Measurements from ENCODE around the gene COL18A1.

COL18A1 gene

DNA sequence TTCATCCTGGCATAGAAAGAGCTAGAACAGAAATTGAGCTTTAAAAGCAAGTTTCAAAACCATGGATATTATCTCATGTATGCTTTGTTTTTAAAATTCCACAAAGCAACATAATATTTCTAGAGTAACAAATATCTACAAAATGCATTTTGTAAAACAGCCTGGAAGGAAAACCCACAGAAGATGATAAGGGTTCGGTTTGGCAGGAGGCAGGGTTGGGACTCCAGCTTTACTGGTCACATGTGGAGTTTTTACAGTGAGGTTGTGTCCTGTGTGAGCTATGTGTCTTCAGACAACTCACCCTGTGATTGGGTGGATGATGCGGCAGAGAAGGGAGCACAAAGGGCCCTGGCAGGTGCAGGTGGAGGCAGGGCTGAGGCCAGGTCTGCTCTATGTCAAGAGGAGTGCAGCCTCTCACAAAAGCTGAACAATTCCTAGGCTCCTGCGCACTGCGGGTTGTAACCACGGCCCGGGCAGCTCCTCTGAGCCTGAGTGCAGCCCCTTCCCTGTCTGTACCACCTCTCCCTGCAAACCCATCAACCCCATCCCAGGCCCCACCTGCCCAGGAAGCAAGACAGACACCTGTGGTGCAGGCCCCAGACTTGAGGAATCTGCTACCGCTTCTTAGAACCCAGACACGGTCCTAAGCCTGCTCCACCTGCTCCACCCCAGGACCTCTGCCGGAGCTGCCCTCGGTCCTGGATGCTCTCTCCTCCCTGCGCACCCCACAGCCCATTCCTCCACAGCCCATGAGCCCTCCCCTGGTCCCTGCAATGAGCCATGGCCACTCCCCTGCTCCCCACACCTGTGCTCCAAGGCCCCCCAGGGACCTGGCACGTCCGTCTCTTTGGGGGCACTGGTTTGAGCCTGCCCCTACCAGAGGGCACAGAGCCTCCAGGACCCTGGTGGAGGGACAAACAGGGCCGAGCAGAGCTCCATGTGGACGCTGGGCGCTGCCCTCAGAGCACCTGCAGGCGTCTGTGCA is 2.8 kb upstream of the COL18A1 start:
- no peak for DNase-seq (ENCODE audit: low read depth)

DNA sequence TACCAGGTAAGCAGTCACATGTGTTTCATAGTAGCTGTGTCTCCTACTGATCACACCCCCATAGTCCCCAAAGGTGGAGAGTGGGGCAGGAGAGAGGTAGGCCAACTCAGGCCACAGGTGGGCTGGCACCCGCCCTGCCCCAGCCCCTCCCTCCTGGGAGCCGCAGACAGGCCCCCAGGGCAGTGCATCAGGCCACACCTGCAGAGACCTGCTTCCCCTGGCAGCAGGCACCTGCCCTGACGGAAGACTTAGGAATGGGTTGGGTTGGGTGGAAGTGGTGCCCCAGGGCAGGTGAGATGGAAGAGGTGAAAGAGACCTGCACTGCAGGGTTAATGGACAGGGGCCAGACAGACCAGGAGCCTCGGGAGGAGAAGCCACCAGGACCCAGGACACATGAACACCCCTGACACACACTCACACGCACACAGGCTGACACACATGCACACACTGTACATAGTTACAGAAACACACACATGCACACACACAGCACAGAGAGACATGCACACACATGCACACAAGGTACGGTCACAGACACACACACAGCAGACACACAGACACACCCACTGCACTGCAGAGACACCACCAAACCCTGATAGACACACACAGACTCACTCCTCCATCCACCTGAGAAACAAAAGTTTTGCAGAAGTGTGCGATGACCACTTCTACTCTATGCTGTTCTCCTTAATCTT is 1.7 kb upstream of the COL18A1 start:
- DNase-seq (ENCODE audit: low read depth) = no peak

DNA sequence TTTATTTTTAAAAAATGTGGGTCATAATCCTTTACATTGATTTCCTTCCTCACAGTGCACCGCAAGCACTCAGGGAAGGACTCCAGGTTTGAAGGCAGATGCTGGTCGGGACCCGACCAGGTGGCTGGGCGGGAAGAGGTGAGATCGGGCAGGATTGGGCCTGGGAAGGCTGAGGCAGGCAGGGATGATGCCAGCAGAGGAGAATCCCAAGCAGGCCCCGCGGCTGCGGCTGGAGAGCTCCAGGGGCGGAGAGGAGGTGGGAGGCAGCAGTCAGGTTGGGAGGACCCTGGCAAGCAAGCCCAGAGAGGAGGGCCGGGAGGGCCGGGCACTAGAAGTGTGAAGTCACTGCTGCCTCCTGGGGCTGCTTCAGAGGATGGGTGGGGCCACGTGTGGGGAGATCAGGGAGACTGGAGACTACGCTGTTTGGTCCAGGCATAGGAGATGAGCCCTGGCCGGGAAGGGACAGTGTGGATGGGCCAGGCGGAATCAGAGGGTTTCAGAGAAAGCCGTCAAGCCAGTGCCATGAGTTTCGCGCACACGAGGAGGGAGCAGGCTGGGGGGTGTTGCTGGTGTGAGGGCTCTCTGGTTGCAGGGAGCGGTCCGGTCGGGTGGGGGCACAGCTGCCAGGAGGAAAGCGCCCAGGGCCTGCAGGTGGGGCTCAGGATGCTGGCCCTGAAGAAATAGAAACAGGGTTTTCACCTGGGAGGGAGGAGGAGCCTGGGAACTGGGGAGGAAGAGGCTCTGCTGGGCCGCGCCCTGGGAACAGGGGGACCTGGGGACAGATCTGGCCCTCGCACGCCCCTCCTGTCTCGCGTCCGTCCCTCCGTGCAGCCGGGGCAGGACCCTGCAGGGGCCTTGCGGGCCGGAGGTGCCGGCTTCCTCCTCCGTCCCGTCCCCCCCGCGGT is 888 bp upstream of the COL18A1 start:
- DNase-seq (ENCODE audit: low read depth) = no peak

DNA sequence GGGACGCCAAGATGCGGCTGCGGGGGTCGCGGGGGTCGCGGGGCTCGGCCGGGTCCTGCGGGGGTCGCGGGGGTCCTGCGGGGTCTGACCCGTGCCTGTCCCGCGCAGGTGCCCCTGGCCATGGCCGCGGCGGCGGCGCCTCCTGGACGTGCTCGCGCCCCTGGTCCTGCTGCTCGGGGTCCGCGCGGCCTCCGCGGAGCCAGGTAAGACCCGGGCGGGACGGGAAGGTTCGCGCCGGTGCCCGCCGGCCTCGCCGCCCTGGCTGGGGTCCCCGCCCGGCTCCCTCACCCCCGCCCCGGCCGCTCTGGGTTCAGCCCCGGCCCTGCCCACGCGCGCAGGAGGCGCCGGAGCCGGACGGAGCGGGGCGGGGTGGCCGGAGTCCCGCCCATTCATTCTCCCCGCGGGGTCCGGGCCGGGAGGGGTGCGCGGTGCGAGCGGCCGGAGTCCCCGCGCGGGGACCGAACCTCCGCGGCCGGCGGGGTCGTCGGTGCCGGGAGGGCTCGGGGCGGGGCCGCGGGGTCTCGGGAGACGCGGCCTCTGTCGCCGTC is 380 bp downstream of the COL18A1 start:
- DNase-seq (ENCODE audit: low read depth) = no peak

DNA sequence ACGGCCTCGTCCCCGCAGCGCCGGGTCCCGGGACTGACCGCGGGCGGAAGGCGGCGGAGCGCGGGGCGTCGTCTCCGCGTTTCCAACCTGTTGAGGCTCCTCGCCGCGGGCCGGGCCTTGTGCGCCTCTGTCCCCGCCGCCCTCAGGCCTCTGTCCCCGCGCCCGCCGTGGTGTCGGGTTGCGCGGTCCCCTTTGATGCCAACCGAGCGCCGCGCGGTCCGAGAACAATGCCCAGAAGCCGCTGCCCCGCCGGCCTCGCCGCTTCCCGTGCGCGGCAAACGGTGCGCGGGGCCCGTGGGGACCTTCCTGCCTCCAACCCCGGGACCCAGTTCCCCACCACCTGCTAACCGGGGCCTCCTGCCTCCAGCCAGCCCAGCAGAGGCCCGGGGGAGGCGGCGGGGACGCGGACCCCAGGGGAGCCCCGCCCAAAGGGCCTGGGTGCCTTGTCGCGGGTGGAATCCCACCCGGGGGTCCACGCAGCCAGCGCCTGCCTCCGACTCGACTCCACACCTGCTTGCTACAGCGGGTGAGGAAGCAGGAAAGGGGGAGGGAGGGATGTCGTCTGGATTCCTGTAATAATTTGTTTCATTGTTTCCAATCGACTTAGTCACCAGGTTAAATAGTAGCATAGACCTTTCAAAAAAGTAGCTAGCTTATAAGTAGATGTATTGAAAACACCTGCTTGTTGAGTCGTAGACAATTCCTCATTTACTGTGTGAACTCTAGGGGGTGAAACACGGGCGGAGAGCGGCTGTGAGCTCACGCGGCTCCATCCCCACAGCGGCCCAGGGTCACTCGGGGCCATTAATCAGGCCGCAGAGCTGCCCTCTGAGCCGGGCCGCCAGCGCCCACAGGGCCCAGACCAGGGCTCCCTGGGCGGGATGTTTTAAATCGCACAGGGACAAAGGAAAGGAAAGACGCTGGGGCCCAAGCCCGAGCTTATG is 1.1 kb downstream of the COL18A1 start:
- no peak for DNase-seq (ENCODE audit: low read depth)

DNA sequence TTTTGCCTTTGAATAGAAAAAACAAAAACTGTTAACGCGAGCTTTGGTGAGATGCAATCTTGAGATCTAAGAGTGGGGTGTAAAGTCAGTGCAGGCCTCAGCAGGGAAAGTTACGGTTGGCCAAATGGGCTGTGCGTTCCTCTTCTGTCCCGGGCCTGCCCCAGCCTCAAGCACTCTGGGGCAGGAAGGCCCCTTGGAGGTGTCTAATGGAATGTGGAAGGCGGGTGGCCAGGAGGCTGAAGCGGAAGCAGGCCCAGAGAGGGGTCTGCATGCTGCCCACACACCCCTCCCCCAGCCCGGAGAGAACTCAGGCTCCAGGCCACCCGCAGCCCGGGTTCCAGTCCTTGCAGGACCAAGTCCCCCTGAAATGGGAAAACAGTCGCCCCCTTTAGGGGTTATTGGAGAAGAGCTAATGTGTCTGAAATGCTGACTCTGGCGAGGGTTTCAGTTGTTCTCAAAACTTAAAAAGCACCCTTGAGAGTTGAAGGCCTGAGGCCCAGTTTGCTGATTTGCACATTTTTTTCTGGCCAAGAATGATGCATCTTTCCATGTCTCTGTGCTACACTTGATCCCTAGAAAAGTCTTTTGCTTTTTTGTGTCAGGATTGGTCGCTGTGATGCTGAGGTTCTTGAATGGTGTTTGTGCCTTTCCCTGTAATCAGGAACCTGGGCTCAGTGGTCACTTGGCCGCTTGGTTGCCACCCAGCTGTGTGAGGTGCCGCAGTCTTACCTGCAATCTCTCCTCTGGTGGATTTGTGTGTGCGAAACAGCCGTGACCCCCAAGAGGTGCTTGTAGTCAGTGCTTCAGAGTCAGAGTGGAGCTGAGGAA is 2.0 kb downstream of the COL18A1 start:
- DNase-seq (ENCODE audit: low read depth) = no peak

DNA sequence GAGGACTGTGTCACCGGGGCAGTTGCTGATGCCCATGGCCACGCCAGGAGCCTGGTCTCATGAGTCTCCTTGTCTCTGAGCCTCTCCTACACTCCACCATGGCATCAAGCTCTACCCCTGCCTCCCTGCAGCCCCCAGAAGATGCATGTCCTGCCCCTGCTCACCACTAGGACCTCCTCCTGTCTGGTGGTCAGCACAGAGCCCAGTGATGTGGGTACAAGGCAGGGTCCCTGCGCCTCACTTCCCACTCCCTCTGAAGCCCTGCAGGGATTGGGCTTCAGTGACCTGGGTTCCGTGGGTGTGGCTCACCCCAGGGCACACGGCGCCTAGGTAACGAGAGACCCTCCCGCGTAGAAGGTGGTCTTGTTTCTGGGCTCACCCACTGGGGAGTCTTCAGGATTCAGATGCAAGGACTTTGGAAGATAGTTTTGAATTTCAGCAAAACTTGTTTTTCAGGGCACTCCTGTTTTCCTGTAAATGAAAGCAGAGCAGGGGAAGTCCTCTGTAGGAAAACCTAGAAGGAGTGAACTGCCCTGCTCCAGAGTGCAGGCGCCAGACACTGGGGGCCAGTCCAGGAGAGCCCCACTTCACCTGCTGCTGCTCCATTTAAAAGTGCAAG is 2.8 kb downstream of the COL18A1 start:
- DNase-seq (ENCODE audit: low read depth) = no peak

DNA sequence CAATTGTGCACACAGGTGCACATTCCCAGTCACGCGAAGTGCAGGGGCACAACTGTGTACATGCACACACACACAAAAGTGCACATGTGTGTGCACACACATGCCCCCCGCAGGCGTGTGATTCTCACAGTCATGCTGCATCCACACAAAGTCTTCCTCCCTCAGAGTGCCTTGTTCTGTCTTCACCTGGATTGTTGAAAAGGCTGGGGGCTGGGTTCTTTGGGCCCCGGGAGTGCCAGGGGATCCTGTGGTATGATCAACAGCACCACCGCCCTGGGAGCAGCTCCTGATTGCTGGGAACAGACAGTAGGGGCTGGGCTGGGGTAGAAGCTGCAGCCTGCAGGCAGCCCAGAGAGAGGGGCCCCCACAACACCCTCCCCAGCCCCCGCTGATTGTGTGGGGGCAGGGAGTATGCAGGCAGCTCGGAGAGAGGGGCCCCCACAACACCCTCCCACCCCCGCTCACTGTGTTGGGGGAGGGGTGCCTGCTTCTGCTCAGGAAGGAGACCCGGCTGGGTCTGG is 3.4 kb downstream of the COL18A1 start:
- no peak for DNase-seq (ENCODE audit: low read depth)

DNA sequence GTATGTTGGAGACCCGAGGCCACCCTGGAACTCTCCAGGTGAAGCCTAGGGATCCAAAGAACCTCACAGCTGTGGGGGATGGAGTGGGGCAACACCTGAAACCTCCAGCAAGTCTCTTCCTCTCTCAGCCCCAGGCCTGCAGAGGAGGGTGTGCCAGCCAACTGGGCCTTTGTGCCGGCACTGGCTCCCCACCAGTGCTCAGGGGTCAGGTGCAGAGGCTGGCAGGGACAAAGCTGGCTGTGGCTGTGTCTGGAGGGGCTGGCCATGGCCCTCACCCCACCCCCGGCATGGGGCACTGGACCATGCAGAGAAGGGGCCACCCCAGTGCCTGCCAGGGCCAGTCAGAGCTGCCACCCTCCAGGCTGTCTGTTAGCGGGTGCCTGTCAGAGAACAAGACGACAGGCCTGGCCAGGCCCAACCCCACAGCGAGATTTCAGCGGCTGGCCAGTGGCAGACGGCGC is 3.9 kb downstream of the COL18A1 start:
- no peak for DNase-seq (ENCODE audit: low read depth)

DNA sequence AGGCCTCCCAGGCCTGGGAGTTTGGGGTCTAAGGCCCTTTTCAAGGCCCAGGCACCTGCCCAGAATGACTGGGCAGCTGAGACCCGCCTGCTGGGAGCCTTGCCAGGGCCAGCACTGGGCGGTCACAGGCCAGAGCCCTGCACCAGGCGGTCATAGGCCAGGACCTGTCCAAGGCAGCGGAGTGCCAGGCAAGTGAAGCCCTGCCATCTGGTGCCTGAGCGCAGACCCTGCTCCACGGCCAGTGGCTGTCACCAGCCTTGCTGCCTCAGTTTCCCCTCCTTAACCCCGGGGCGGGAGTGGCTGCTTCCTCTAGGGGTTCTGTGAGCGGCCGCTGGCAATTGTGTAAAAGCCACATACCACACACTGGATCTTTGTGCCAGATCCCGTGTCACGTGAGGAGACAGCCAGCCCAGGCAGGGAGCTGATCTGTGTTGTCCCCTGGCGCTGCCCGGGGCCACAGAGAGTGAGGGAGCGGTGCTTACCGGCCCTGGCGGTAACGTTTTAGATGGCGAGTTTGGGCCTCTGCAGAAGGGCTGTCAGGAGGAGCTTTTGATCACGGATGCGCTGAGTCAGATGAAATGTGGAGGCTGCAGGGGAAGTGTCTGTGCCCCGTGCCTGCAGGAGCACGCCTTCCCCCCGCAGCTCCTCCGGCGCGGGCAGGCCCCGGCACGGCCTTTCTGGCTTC is 4.6 kb downstream of the COL18A1 start:
- DNase-seq (ENCODE audit: low read depth) = no peak

DNA sequence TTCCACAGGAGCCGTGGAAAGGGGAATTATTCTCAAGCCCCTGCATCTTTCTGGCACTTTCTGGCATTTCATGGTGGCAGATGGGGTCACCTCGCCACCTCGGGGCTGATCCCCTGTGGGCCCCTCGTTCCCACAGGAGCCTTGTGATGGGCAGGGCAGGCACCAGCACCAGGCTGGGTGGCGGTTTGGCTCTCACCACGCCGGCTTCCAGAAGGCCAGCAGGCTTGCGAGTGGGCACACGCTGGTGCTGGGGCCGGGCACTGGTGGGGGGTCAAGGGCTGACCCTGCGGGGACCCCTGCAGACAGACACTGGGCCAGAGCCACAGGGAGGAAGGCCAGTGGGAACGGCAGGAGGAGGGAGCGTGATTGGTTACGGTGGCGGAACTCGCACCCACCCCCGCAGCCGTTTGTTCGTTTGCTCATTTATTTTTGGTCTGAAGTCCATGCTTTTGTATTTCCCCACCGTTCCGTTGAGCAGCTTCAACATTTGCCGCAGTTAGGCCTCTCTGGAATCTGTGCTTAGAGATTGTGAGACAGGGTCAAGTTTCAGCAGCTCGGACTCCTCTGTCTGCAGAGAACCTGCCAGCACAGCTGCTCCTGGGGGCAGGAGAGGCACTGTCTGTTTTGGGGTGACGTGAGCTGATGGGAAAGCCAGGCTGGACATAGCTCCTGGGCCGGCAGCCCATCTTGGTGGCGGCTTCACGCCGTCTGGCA is 5.3 kb downstream of the COL18A1 start:
- no peak for DNase-seq (ENCODE audit: low read depth)

DNA sequence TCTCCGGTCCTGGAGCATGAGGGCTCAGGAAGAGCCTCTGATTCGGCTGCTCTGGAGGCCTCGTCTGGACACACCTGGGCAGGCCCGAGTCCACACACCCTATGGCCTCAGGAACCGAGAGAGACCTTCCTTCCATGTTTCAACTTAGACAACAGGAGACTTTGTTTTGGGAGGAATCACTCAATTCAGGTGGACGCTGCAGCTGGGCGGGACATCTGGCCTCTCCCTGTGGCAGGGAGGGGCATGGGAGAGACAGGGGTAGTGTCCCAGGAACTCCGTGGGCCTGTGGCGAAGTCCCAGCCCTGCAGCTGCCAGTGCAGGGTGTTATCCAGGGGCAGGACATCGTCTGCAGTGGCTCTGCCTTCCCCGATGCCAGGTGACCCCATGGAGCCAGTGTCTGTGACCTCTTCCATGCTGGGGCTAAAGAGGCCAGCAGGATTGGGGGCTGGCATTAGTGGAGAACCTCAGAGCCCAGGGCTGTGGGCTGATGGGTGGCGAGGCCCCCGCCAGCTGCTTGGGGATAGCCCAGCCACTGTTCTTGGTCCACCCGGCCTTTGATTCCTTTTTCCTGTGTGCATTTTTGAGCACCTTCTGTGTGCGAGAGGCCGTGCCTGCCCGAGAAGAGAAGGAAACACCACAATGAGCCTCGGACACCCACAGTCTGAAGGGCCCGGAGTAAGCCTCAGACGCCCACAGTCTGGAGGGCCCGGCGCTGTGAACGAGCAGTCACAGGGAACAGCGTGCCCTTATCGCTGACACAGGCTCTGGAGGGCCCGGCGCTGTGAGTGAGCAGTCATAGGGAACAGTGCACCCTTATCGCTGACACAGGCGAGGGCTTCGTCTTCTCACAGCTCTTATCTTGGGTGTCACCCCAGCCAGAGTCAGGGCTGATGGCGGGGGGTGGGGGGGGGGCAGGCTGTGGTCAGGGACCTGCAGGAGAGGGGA is 6.2 kb downstream of the COL18A1 start:
- no peak for DNase-seq (ENCODE audit: low read depth)

DNA sequence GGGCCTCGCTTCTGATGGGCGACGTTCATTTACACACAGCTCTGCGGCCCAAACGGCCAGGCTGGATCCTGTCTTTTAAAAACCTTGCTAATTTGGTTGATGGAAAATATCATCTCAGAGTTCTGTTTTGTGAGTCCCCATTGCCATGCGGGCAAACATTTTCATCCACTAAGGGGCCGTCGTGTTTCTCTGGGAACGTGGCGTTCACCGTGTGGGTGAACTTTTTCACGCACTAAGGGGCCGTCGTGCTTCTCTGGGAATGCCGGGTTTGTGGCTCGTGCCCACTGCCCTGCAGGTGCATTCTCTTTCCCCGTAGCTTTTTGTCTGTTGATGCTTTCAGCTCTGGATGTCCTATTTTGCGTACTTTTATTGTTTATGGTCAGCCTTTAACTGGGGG is 6.8 kb downstream of the COL18A1 start:
- DNase-seq (ENCODE audit: low read depth) = no peak

DNA sequence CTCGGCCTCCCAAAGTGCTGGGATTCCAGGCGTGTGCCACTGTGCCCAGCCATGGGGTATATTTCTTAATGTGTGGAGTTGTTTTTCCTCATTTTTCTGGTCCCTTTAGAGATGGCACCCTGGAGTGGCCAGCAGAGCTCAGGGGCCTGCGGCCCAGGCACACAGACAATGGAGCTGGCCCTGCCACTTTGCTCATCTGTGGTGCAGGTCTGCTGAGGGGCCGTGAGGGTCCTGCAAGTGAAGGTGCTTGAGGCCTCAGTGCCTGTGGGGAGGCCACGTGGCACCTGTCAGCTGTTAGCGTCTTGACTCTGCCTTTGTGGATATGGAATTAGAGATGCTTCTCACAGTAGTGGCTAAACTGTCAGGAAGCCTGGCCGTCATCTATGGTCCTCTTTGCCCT is 7.5 kb downstream of the COL18A1 start:
- no peak for DNase-seq (ENCODE audit: low read depth)

DNA sequence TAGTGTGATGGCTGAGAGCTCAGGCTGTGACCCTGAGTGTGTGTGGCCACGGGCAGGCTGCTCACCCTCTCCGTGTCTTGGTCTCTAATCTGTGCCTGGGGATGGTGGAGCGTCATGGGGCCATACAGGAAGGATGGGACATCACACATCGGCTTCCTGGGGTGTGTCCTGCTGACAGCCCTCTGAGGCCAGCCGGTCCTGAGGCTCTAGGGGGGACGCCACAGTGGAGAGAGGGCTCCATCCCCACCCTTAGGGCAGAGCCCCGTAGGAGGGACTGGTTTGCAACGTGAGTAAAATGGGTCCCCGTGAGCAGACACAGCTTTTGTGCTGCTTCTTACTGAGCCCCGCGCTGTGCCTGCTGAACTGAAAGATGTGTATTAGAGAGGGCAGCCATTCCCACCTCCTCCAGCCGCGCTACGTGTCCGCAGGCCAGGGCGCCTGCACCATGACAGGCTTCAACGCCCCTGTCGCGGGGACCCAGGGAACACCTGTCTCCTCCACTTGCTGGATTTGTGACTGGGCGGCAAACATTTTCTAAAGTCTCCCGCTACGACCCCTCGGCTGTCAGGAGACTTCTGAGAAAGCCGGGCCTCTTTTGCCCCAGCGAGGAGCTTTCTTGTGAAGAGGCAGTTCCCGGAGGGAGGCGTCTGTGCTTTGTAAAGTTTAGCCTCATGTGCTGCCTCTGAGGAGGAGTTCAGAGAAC is 8.1 kb downstream of the COL18A1 start:
- DNase-seq (ENCODE audit: low read depth) = no peak

DNA sequence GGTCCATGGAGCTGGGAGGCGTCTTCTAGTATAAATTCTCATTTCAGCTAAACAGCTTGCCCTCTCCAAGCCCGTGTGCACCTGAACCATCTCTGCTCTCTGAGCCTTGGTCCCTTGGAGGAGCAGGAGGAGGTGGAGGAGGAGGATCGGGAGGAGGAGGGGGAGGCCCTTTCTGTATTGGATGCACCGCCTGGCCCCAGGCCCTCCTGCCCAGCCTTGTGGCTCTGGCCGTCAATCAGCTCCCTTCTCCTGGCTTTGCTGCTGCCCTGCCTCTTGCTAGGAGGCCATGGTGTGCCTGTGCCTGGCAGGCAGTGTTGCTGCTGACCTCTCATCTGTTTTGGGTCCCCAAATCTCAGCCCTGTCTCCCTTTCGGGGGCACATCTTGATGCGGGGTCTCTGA is 9.0 kb downstream of the COL18A1 start:
- no peak for DNase-seq (ENCODE audit: low read depth)
